ENCODE results near the gene CYP3A7. TPM values are rescaled to one million over a fixed set of nuclear protein-coding genes. Genes with fewer than 3 reads are reported as not detected.

The CYP3A7 gene
- total and polyA plus RNA-seq, 2 of the 13 experiments (the other 11 are each of a cell fraction or from before 2014, with no cell fraction given), result 5.8 to 6.4 TPM

DNA sequence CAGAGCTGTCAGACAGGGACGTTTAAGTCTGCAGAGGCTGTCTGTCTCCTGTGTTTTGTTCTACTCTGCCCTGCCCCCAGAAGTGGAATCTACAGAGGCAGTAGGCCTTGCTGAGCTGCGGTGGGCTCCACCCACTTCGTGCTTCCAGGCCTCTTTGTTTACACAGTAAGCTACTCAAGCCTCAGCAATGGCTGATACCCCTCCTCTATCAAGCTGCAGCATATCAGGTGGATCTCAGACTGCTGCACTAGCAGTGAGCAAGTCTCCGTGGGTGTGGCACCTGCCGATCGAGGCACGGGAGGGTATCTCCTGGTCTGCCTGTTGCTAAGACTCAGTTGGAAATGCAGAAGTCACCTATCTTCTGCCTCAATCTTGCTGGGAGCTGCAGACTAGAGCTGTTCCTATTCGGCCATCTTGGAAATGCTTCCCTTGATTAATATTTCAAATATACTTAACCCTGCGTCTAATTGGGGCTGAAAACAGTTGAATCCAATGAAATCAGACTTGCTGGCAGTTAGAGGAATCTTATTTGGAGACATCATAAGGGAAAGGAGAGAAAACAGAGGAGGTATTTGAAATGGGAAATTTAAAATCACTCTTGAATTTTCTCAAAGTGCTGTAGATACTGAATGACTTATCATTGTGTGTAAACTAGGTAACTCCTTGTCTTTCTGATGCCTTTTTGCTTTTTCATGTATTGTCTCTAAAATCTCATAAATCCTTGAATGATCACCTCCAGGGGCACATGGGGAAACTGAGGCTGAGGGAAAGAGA, 41.4 kb downstream of the CYP3A7 start (continued):
- TF ChIP-seq, protein P1, sequence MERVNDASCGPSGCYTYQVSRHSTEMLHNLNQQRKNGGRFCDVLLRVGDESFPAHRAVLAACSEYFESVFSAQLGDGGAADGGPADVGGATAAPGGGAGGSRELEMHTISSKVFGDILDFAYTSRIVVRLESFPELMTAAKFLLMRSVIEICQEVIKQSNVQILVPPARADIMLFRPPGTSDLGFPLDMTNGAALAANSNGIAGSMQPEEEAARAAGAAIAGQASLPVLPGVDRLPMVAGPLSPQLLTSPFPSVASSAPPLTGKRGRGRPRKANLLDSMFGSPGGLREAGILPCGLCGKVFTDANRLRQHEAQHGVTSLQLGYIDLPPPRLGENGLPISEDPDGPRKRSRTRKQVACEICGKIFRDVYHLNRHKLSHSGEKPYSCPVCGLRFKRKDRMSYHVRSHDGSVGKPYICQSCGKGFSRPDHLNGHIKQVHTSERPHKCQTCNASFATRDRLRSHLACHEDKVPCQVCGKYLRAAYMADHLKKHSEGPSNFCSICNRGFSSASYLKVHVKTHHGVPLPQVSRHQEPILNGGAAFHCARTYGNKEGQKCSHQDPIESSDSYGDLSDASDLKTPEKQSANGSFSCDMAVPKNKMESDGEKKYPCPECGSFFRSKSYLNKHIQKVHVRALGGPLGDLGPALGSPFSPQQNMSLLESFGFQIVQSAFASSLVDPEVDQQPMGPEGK (CRISPR knock-in tag; IDR thresholded peaks at IDR 0.05), result peak; percentile 67
- TF ChIP-seq, protein P2, sequence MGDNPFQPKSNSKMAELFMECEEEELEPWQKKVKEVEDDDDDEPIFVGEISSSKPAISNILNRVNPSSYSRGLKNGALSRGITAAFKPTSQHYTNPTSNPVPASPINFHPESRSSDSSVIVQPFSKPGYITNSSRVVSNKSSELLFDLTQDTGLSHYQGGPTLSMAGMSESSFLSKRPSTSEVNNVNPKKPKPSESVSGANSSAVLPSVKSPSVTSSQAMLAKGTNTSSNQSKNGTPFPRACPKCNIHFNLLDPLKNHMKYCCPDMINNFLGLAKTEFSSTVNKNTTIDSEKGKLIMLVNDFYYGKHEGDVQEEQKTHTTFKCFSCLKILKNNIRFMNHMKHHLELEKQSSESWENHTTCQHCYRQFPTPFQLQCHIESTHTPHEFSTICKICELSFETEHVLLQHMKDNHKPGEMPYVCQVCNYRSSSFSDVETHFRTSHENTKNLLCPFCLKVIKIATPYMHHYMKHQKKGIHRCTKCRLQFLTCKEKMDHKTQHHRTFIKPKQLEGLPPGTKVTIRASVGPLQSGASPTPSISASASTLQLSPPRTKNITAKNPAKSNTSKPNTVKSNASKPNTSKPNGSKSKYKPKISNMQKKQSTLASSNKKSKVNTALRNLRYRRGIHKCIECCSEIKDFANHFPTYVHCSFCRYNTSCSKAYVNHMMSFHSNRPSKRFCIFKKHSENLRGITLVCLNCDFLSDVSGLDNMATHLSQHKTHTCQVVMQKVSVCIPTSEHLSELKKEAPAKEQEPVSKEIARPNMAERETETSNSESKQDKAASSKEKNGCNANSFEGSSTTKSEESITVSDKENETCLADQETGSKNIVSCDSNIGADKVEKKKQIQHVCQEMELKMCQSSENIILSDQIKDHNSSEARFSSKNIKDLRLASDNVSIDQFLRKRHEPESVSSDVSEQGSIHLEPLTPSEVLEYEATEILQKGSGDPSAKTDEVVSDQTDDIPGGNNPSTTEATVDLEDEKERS (CRISPR knock-in tag; IDR thresholded peaks at IDR 0.05), result peak; percentile 76; the same call in 1 of the 2 replicates
- peak; percentile 55; the same call in 1 of the 2 replicates for TF ChIP-seq ZNF761 (CRISPR knock-in tag; conservative IDR thresholded peaks at IDR 0.05)
- TF ChIP-seq, protein P3, sequence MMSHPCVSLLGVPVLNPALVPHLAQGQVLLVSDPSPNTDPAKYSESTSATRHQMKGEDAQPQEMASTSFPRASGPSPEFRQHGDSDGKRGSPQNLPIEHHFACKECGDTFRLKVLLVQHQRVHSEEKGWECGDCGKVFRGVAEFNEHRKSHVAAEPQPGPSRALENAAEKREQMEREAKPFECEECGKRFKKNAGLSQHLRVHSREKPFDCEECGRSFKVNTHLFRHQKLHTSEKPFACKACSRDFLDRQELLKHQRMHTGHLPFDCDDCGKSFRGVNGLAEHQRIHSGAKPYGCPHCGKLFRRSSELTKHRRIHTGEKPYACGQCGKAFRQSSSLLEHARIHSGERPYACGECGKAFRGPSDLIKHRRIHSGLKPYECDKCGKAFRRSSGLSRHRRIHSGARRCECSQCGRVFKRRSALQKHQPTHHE (CRISPR knock-in tag; IDR thresholded peaks at IDR 0.05; ENCODE audit: borderline replicate concordance), result peak; percentile 39; the same call in 1 of the 2 replicates
- TF ChIP-seq, protein P4, sequence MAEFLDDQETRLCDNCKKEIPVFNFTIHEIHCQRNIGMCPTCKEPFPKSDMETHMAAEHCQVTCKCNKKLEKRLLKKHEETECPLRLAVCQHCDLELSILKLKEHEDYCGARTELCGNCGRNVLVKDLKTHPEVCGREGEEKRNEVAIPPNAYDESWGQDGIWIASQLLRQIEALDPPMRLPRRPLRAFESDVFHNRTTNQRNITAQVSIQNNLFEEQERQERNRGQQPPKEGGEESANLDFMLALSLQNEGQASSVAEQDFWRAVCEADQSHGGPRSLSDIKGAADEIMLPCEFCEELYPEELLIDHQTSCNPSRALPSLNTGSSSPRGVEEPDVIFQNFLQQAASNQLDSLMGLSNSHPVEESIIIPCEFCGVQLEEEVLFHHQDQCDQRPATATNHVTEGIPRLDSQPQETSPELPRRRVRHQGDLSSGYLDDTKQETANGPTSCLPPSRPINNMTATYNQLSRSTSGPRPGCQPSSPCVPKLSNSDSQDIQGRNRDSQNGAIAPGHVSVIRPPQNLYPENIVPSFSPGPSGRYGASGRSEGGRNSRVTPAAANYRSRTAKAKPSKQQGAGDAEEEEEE (CRISPR knock-in tag; IDR thresholded peaks at IDR 0.05; ENCODE audit: borderline replicate concordance), result no peak
- TF ChIP-seq ZNF616 (CRISPR knock-in tag; IDR thresholded peaks at IDR 0.05; ENCODE audit: low read depth), result 0 out of 2 replicates have a peak, but pooled peaks have one; percentile 51
- peak; percentile 46 for TF ChIP-seq SKI (IDR thresholded peaks at IDR 0.05; ENCODE audit: partially characterized antibody)
- peak; percentile 88; the same call in 1 of the 2 replicates for TF ChIP-seq ZNF724P (CRISPR knock-in tag; IDR thresholded peaks at IDR 0.05; ENCODE audit: borderline replicate concordance)
- TF ChIP-seq, protein P5, sequence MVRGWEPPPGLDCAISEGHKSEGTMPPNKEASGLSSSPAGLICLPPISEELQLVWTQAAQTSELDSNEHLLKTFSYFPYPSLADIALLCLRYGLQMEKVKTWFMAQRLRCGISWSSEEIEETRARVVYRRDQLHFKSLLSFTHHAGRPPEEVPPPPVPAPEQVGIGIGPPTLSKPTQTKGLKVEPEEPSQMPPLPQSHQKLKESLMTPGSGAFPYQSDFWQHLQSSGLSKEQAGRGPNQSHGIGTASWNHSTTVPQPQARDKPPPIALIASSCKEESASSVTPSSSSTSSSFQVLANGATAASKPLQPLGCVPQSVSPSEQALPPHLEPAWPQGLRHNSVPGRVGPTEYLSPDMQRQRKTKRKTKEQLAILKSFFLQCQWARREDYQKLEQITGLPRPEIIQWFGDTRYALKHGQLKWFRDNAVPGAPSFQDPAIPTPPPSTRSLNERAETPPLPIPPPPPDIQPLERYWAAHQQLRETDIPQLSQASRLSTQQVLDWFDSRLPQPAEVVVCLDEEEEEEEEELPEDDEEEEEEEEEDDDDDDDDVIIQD (CRISPR knock-in tag; IDR thresholded peaks at IDR 0.05; ENCODE audit: low read depth), result 0 out of 2 replicates have a peak, but pooled peaks have one; percentile 33
- TF ChIP-seq RXRB (CRISPR knock-in tag; IDR thresholded peaks at IDR 0.05; ENCODE audit: borderline replicate concordance), result peak; percentile 65
- TF ChIP-seq HMG20B (CRISPR knock-in tag; conservative IDR thresholded peaks at IDR 0.05), result peak; percentile 57; the same call in 1 of the 2 replicates
- TF ChIP-seq MIER3 (CRISPR knock-in tag; IDR thresholded peaks at IDR 0.05; ENCODE audit: borderline replicate concordance), result peak; percentile 77; the same call in 1 of the 2 replicates
- peak; percentile 92 for TF ChIP-seq ZMYM4 (CRISPR knock-in tag; IDR thresholded peaks at IDR 0.05)
- TF ChIP-seq ZNF496 (CRISPR knock-in tag; IDR thresholded peaks at IDR 0.05; ENCODE audit: insufficient replicate concordance), result no peak
